Measurements from ENCODE around the gene CELA3A. TPM values are rescaled to one million over a fixed set of nuclear protein-coding genes. Genes with fewer than 3 reads are reported as not detected.
A peak's percentile ranks its signal among the peaks of the same experiment; 100 is the strongest.
"Not testable (repeated sequence)": the region's sequence is repeated elsewhere in the genome, so short reads cannot be mapped to it uniquely, and the experiment has no call there.

Gene CELA3A
- total RNA-seq, 2 donors from 2014 or later = not detected

GRCh38 chr1:21997891-21998623, 3.4 kb upstream of the CELA3A start:
- not testable (repeated sequence) for H3K4me3 Mint-ChIP-seq; ATAC-seq (replicated peaks); H3K9me3 Mint-ChIP-seq; H3K27ac Mint-ChIP-seq; H3K36me3 Mint-ChIP-seq (ENCODE audit: low read depth); H3K27me3 Mint-ChIP-seq; H3K4me1 Mint-ChIP-seq

DNA sequence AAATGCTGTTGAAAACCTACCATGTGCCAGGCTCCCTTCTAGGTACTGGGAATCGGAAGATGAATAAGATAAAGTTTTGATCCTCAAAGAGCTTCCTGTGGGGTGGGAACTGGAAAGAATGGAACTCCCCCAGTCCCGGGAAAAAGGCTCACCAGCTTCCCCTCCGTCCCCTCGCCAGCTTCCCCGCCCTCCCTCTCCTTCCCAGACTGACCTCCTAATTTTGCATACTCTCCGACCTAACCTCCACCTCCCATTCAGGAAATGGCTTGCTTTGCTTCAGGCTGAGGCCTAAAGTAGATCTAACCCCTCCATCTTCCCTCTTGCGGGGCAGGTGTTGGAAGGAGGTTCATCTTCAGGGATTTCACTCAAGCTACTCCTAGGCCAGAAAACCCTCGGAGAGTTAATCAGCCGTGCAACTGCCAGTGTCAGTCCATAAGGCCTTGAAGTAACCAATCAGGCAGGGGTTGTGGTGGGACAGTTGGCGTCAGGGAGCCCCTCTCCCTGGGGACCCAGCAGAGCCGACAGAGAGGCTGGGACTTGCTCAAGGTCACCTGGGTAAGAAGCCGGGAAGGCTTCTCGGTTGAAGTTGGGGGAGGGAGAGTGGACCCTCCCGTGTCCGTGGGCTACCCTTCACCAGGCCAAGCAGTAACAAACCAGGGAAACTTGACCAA, 2.7 kb upstream of the CELA3A start:
- H3K4me1 Mint-ChIP-seq; H3K27me3 Mint-ChIP-seq; ATAC-seq (replicated peaks); H3K9me3 Mint-ChIP-seq; H3K36me3 Mint-ChIP-seq (ENCODE audit: low read depth); H3K27ac Mint-ChIP-seq; H3K4me3 Mint-ChIP-seq: not testable (repeated sequence)

GRCh38 chr1:21999645-22000044, 1.8 kb upstream of the CELA3A start:
- not testable (repeated sequence) for H3K27ac Mint-ChIP-seq; H3K27me3 Mint-ChIP-seq; H3K9me3 Mint-ChIP-seq; H3K4me1 Mint-ChIP-seq; H3K36me3 Mint-ChIP-seq (ENCODE audit: low read depth); ATAC-seq (replicated peaks); H3K4me3 Mint-ChIP-seq

DNA sequence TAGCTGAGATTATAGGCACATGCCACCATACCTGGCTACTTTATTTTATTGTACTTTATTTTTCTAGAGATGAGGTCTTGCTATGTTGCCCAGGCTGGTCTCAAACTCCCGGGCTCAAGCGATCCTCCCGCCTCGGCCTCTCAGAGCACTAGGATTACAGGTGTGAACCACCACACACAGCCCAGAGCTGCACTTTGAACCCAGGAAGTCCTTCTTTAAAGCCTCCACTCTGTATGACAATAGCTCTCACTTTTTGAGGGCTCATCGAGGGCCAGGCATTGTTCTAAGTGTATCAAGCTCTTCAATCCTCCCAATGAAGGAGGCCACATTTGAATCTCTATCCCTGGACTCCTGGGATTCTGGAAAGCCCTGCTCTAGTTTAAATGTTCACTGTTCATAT, 1.0 kb downstream of the CELA3A start:
- not testable (repeated sequence) for H3K36me3 Mint-ChIP-seq (ENCODE audit: low read depth); ATAC-seq (replicated peaks); H3K4me1 Mint-ChIP-seq; H3K4me3 Mint-ChIP-seq; H3K27ac Mint-ChIP-seq; H3K9me3 Mint-ChIP-seq; H3K27me3 Mint-ChIP-seq

DNA sequence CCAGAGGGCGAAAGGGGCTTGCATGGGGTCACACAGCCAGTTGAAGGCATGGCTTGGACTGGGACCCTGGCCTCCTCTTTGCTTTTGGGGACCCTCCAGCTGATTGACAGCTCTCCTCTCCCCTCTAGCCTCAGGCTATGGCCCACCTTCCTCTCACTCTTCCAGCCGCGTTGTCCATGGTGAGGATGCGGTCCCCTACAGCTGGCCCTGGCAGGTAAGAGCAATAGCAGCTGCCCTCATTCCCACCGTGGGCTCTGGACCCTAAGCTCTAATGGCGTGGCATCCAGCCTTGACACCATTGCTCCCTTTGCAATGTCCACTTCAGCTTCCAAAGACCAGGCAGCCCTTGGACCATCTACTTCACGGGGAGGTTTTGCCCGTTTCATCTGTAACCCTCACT, 1.4 kb downstream of the CELA3A start:
- not testable (repeated sequence) for H3K4me3 Mint-ChIP-seq; H3K9me3 Mint-ChIP-seq; H3K36me3 Mint-ChIP-seq (ENCODE audit: low read depth); H3K4me1 Mint-ChIP-seq; H3K27ac Mint-ChIP-seq; H3K27me3 Mint-ChIP-seq; ATAC-seq (replicated peaks)

- H3K27ac Mint-ChIP-seq; H3K36me3 Mint-ChIP-seq (ENCODE audit: low read depth); H3K27me3 Mint-ChIP-seq; H3K4me1 Mint-ChIP-seq; H3K9me3 Mint-ChIP-seq; H3K4me3 Mint-ChIP-seq; ATAC-seq (replicated peaks): not testable (repeated sequence)
These were observed 2.5 kb downstream of the CELA3A start for GRCh38 chr1:22003959-22004358.

- H3K9me3 Mint-ChIP-seq; H3K36me3 Mint-ChIP-seq (ENCODE audit: low read depth); H3K27me3 Mint-ChIP-seq; H3K27ac Mint-ChIP-seq; H3K4me3 Mint-ChIP-seq; H3K4me1 Mint-ChIP-seq: not testable (repeated sequence)
- ATAC-seq (replicated peaks) = peak; percentile 86
These were observed 4.0 kb downstream of the CELA3A start for GRCh38 chr1:22005261-22006149.

DNA sequence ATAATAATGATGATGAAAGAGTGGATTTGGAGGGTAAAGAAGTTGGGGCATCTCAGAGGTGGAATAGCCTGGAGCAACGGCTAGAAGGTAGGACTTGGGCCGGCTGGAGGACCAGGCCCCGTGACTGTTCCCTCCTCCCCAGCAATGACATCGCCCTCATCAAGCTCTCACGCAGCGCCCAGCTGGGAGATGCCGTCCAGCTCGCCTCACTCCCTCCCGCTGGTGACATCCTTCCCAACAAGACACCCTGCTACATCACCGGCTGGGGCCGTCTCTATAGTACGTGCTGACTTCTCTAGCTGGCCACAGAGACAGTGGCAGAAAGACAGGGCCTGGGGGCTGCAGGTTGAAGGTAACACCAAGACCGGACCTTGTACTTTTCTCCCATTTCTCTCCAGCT, 5.3 kb downstream of the CELA3A start:
- not testable (repeated sequence) for H3K27ac Mint-ChIP-seq; H3K27me3 Mint-ChIP-seq; H3K4me1 Mint-ChIP-seq; H3K9me3 Mint-ChIP-seq; H3K4me3 Mint-ChIP-seq; H3K36me3 Mint-ChIP-seq (ENCODE audit: low read depth); ATAC-seq (replicated peaks)

- not testable (repeated sequence) for H3K4me1 Mint-ChIP-seq; H3K27ac Mint-ChIP-seq; H3K9me3 Mint-ChIP-seq; H3K36me3 Mint-ChIP-seq (ENCODE audit: low read depth); H3K27me3 Mint-ChIP-seq; H3K4me3 Mint-ChIP-seq; ATAC-seq (replicated peaks)
These were observed 5.8 kb downstream of the CELA3A start for GRCh38 chr1:22007262-22007661.

- not testable (repeated sequence) for H3K27me3 Mint-ChIP-seq; ATAC-seq (replicated peaks); H3K36me3 Mint-ChIP-seq (ENCODE audit: low read depth); H3K4me1 Mint-ChIP-seq; H3K4me3 Mint-ChIP-seq; H3K9me3 Mint-ChIP-seq; H3K27ac Mint-ChIP-seq
These were observed 8.1 kb downstream of the CELA3A start for GRCh38 chr1:22009566-22009965.

DNA sequence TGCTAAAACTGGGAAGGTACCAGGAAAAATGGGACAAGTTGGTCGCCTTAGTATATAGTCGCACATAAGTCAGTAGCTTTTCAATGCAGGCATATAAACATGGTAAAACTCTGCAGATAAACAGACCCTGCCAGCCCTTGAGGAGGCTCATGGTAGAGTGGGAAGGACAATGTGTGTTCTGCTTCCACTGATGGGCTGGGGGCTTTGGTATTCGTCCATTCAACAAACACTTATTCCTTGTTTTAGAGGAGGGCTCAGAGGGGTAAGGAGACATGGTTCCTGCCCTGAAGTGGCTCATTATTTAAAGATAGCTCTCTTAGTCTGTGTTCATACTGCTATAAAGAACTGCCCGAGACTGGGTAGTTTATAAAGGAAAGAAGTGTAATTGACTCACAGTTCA, 11.3 kb downstream of the CELA3A start:
- not testable (repeated sequence) for H3K9me3 Mint-ChIP-seq; H3K4me1 Mint-ChIP-seq; ATAC-seq (replicated peaks); H3K27me3 Mint-ChIP-seq; H3K27ac Mint-ChIP-seq; H3K4me3 Mint-ChIP-seq; H3K36me3 Mint-ChIP-seq (ENCODE audit: low read depth)

DNA sequence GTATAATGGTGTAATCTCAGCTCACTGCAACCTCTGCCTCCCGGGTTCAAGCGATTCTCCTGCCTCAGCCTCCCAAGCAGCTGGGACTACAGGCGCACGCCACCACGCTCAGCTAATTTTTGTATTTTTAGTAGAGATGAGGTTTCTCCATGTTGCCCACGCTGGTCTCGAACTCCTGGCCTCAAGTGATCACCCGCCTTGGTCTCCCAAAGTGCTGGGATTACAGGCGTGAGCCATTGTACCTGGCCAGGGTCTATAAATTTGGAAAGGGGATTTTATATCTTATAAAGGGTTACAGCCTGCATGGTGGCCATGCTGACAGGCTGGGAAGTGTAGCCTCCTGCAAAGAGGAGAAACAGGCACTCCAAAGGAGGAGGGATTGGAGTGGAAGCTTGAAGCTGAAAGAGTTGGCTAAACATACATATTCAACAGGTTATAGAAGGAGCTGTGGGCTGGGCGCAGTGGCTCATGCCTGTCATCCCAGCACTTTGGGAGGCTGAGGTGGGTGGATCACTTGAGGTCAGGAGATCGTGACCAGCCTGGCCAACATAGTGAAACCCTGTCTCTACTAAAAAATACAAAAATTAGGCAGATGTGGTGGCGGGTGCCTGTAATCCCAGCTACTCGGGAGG, 13.2 kb downstream of the CELA3A start:
- H3K27ac Mint-ChIP-seq; H3K36me3 Mint-ChIP-seq (ENCODE audit: low read depth); H3K4me3 Mint-ChIP-seq; ATAC-seq (replicated peaks); H3K9me3 Mint-ChIP-seq; H3K27me3 Mint-ChIP-seq: not testable (repeated sequence)
- peaks cover 13% of the 10 kb centered on the region for H3K4me1 Mint-ChIP-seq

- ATAC-seq (replicated peaks) = peak; percentile 99
- peaks cover 6% of the 10 kb centered on the region for H3K36me3 Mint-ChIP-seq (ENCODE audit: low read depth)
- H3K4me3 Mint-ChIP-seq = peak overlapping the region; percentile 81
- H3K4me1 Mint-ChIP-seq = peaks cover 23% of the 10 kb centered on the region
- H3K27ac Mint-ChIP-seq = peak overlapping the region; percentile 98
- H3K9me3 Mint-ChIP-seq = peaks cover 4% of the 10 kb centered on the region
- no peaks in the 10 kb centered on the region for H3K27me3 Mint-ChIP-seq
These were observed 17.4 kb downstream of the CELA3A start for GRCh38 chr1:22018583-22019559.

- Mint-ChIP-seq H3K27ac (no peak overlapping the region), H3K36me3 (ENCODE audit: low read depth) (peaks cover 20% of the 10 kb centered on the region), H3K4me1 (peaks cover 27% of the 10 kb centered on the region), H3K27me3 (no peaks in the 10 kb centered on the region), H3K9me3 (peaks cover 4% of the 10 kb centered on the region), H3K4me3 (no peak overlapping the region)
- ATAC-seq (replicated peaks) = no peak
These were observed 19.6 kb downstream of the CELA3A start for GRCh38 chr1:22021061-22021460.

Measured in activated T-helper 17 cell treated with anti-CD3 and anti-CD28 coated beads, Interleukin-2, amount 50 U/mL, for 72 hours (primary cell).